ENCODE data around the gene TAF4. TPM values are rescaled to one million over a fixed set of nuclear protein-coding genes. Genes with fewer than 3 reads are reported as not detected.

TAF4 gene
- total and polyA plus RNA-seq, 2 donors (not counting 1 experiment from before 2014, with no cell fraction given) = 2.6 to 3.0 TPM

DNA sequence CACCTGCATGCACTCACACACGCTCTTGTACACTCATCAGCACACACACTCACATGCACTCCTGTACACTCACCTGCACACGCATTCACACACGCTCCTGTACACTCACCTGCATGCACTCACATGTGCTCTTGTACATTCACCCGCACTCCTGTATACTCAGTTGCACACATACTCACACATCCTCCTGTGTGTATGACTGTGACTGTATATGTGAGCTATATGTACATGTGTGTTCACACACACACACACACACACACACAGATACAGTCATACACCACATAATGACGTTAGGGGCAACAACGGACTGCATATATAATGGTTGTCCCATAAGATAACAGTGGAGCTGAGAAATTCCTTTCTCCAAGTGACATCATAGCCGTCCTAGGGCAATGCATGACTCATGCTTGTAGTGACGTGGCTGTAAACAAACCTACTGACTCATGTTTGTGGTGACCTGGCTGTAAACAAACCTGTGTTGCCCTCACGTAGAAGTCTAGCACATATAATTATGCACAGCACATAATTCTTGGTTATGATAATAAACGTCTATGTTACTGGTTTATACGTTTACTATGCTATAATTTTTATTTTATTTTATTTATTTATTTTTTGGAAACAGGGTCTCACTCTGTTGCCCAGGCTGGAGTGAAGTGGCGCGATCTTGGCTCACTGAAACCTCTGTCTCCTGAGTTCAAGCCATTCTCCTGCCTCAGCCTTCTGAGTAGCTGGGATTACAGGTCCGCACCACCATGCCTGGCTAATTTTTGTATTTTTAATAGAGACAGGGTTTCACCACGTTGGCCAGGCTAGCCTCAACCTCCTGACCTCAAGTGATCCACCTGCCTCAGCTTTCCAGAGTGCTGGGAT, 22.8 kb upstream of the TAF4 start:
- peak overlapping the region; percentile 27 for H3K4me2 ChIP-seq (ENCODE audit: extremely low read depth, insufficient read depth, low read length)
- no peak overlapping the region for H2AFZ ChIP-seq (ENCODE audit: low read length)

DNA sequence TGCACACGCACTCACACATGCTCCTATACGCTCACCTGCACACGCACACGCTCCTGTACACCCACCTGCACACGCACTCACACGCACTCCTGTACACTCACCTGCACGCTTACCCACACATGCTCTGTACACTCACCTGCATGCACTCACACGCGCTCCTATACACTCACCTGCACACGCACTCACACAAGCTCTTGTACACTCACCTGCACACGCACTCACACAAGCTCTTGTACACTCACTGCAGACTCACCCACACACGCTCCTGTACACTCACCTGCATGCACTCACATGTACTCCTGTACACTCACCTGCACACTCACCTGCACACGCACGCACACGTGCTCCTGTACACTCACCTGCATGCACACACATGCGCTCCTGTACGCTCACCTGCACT, 22.0 kb upstream of the TAF4 start:
- no peak for DNase-seq (ENCODE audit: low read depth in 2 of 2)
- no peak overlapping the region for H3K4me2 ChIP-seq (ENCODE audit: extremely low read depth, insufficient read depth, low read length)
- H3K4me1 ChIP-seq (ENCODE audit: control insufficient read depth, extremely low read depth, insufficient read depth, low read length) = peaks cover 2% of the 10 kb centered on the region

More for the DNA sequence above, 22.8 kb upstream of the TAF4 start:
- Histone ChIP-seq H3K4me3 (replicated peaks in 1 of 4; ENCODE audit: control extremely low read depth in 1 of 4, insufficient read depth in 1 of 4, low read depth in 3 of 4, low read length in 4 of 4) (no peak overlapping the region), H3K79me2 (ENCODE audit: control insufficient read depth, insufficient read depth, low read length) (no peaks in the 10 kb centered on the region), H3K9ac (ENCODE audit: insufficient read depth, low read length) (no peak overlapping the region), H3K27me3 (ENCODE audit: control insufficient read depth, insufficient read depth, low read length) (peaks cover 2% of the 10 kb centered on the region), H3K9me3 (ENCODE audit: control insufficient read depth, insufficient read depth, low read depth, low read length) (no peaks in the 10 kb centered on the region), H4K20me1 (ENCODE audit: control insufficient read depth, extremely low read depth, insufficient read depth, low read length) (no peaks in the 10 kb centered on the region), H3K36me3 (ENCODE audit: control insufficient read depth, insufficient read depth, low read length) (no peaks in the 10 kb centered on the region), H3K27ac (ENCODE audit: insufficient read depth, low read length) (no peak overlapping the region), H3K4me1 (ENCODE audit: control insufficient read depth, extremely low read depth, insufficient read depth, low read length) (peaks cover 2% of the 10 kb centered on the region)
- DNase-seq (ENCODE audit: low read depth in 2 of 2) = peak; percentile 88 to 98
- TF ChIP-seq, protein P1, sequence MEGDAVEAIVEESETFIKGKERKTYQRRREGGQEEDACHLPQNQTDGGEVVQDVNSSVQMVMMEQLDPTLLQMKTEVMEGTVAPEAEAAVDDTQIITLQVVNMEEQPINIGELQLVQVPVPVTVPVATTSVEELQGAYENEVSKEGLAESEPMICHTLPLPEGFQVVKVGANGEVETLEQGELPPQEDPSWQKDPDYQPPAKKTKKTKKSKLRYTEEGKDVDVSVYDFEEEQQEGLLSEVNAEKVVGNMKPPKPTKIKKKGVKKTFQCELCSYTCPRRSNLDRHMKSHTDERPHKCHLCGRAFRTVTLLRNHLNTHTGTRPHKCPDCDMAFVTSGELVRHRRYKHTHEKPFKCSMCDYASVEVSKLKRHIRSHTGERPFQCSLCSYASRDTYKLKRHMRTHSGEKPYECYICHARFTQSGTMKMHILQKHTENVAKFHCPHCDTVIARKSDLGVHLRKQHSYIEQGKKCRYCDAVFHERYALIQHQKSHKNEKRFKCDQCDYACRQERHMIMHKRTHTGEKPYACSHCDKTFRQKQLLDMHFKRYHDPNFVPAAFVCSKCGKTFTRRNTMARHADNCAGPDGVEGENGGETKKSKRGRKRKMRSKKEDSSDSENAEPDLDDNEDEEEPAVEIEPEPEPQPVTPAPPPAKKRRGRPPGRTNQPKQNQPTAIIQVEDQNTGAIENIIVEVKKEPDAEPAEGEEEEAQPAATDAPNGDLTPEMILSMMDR (conservative IDR thresholded peaks at IDR 0.05 in 1 of 2, IDR thresholded peaks at IDR 0.05 in 1 of 2; ENCODE audit: low read depth in 1 of 2, low read length in 2 of 2) = no peak
- TF ChIP-seq EZH2 (IDR thresholded peaks at IDR 0.05; ENCODE audit: low read length, missing control alignments) = no peak

DNA sequence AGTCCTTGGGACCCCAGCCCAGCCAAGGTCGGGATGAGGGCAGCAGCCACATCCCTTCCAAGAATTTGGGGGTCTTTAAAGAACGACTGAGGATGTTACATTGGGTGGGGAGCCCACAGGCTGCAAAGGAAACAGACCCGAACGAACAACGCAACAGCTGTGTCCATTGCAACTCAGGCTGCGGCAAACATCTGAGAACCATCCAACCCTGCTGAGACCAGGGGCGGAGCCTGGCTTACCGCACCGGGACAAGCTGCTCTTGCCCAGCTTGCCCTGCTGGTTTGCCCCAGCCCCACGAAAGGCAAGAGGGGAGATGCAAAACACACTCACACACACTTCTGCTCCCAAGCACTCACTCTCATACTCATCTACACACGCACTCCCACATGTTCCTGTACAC, 21.5 kb upstream of the TAF4 start:
- H4K20me1 ChIP-seq (ENCODE audit: control insufficient read depth, extremely low read depth, insufficient read depth, low read length) = no peaks in the 10 kb centered on the region
- peak in 1 of 2 donors; percentile 37 for DNase-seq (ENCODE audit: low read depth in 2 of 2)
- no peak overlapping the region for H3K4me2 ChIP-seq (ENCODE audit: extremely low read depth, insufficient read depth, low read length)
- H3K9me3 ChIP-seq (ENCODE audit: control insufficient read depth, insufficient read depth, low read depth, low read length) = no peaks in the 10 kb centered on the region
- no peak for TF ChIP-seq EZH2 (IDR thresholded peaks at IDR 0.05; ENCODE audit: low read length, missing control alignments)
- TF ChIP-seq, protein P1 (conservative IDR thresholded peaks at IDR 0.05 in 1 of 2, IDR thresholded peaks at IDR 0.05 in 1 of 2; ENCODE audit: low read depth in 1 of 2, low read length in 2 of 2) = no peak
- no peak overlapping the region for H3K4me3 ChIP-seq (replicated peaks in 1 of 4; ENCODE audit: control extremely low read depth in 1 of 4, insufficient read depth in 1 of 4, low read depth in 3 of 4, low read length in 4 of 4)
- no peak overlapping the region for H2AFZ ChIP-seq (ENCODE audit: low read length)
- no peak overlapping the region for H3K27ac ChIP-seq (ENCODE audit: insufficient read depth, low read length)
- H3K9ac ChIP-seq (ENCODE audit: insufficient read depth, low read length) = no peak overlapping the region
- H3K4me1 ChIP-seq (ENCODE audit: control insufficient read depth, extremely low read depth, insufficient read depth, low read length) = peaks cover 2% of the 10 kb centered on the region
- no peaks in the 10 kb centered on the region for H3K36me3 ChIP-seq (ENCODE audit: control insufficient read depth, insufficient read depth, low read length)
- peaks cover 2% of the 10 kb centered on the region for H3K27me3 ChIP-seq (ENCODE audit: control insufficient read depth, insufficient read depth, low read length)
- H3K79me2 ChIP-seq (ENCODE audit: control insufficient read depth, insufficient read depth, low read length) = no peaks in the 10 kb centered on the region

More for the DNA sequence above, 22.0 kb upstream of the TAF4 start:
- H3K36me3 ChIP-seq (ENCODE audit: control insufficient read depth, insufficient read depth, low read length) = no peaks in the 10 kb centered on the region
- no peak overlapping the region for H3K27ac ChIP-seq (ENCODE audit: insufficient read depth, low read length)
- H3K4me3 ChIP-seq (replicated peaks in 1 of 4; ENCODE audit: control extremely low read depth in 1 of 4, insufficient read depth in 1 of 4, low read depth in 3 of 4, low read length in 4 of 4) = no peak overlapping the region
- H4K20me1 ChIP-seq (ENCODE audit: control insufficient read depth, extremely low read depth, insufficient read depth, low read length) = no peaks in the 10 kb centered on the region
- H3K27me3 ChIP-seq (ENCODE audit: control insufficient read depth, insufficient read depth, low read length) = peaks cover 2% of the 10 kb centered on the region
- no peak for TF ChIP-seq EZH2 (IDR thresholded peaks at IDR 0.05; ENCODE audit: low read length, missing control alignments)
- TF ChIP-seq, protein P1 (conservative IDR thresholded peaks at IDR 0.05 in 1 of 2, IDR thresholded peaks at IDR 0.05 in 1 of 2; ENCODE audit: low read depth in 1 of 2, low read length in 2 of 2) = no peak
- no peaks in the 10 kb centered on the region for H3K9me3 ChIP-seq (ENCODE audit: control insufficient read depth, insufficient read depth, low read depth, low read length)
- no peaks in the 10 kb centered on the region for H3K79me2 ChIP-seq (ENCODE audit: control insufficient read depth, insufficient read depth, low read length)
- H3K9ac ChIP-seq (ENCODE audit: insufficient read depth, low read length) = no peak overlapping the region
- H2AFZ ChIP-seq (ENCODE audit: low read length) = no peak overlapping the region

Measured in fibroblast of lung (primary cell).